Bronchial epithelial cell (primary cell): Measurements from ENCODE around the gene PRDM1. TPM values are rescaled to one million over a fixed set of nuclear protein-coding genes. Genes with fewer than 3 reads are reported as not detected.

ENCODE experiments used
- DNase-seq: peaks from one replicate; pipeline ENCODE4 v3.0.0-alpha.2; 2010; ENCODE audit warnings: low read depth
- FAIRE-seq: peaks from 2 replicates; lab custom pipeline; 2011; peaks lifted over from hg19 to GRCh38; lab: Jason Lieb, UNC
- H3K27me3 ChIP-seq: 2 replicates; pipeline ENCODE4 v1.5.1; 2011; ENCODE audit warnings: low read length; ENCODE audit not compliant: control insufficient read depth, insufficient read depth
- H3K36me3 ChIP-seq: 2 replicates; pipeline ENCODE4 v1.5.1; 2011; ENCODE audit warnings: low read length; ENCODE audit not compliant: control insufficient read depth, insufficient read depth
- H3K4me3 ChIP-seq: 2 replicates; pipeline ENCODE4 v1.5.1; 2011; ENCODE audit warnings: mild to moderate bottlenecking, low read depth, low read length, control low read depth
- CTCF ChIP-seq: IDR thresholded peaks from 2 replicates; pipeline ENCODE4 v1.5.1; 2011; ENCODE audit warnings: mild to moderate bottlenecking, moderate library complexity, low read length, control low read depth, inconsistent platforms; ENCODE audit not compliant: insufficient read depth, severe bottlenecking
- total RNA-seq: library from RNA; depleted of rRNA; stranded (reverse); fragments of >200 nt; gene quantifications from 2 replicates; pipeline ENCODE4 v1.2.1, GENCODE V29; 2014

Gene PRDM1
- total RNA-seq, 1 donor from 2014 or later = 5.3 TPM

- Histone ChIP-seq H3K27me3 (no peaks in the 10 kb centered on the region), H3K4me3 (no peak overlapping the region), H3K36me3 (no peaks in the 10 kb centered on the region)
- TF ChIP-seq CTCF = no peak
- DNase-seq = no peak
- no peak for FAIRE-seq
These were observed 39.9 kb upstream of the PRDM1 start for GRCh38 chr6:106046116-106046853.

GRCh38 chr6:106046854-106047200 lies 39.3 kb upstream of the PRDM1 start:
- Histone ChIP-seq H3K36me3 (no peaks in the 10 kb centered on the region), H3K4me3 (no peak overlapping the region), H3K27me3 (no peaks in the 10 kb centered on the region)
- DNase-seq (no peak), FAIRE-seq (no peak)
- TF ChIP-seq CTCF = no peak

- FAIRE-seq = no peak
- Histone ChIP-seq H3K36me3 (no peaks in the 10 kb centered on the region), H3K27me3 (no peaks in the 10 kb centered on the region), H3K4me3 (no peak overlapping the region)
- no peak for TF ChIP-seq CTCF
- peak; percentile 64 for DNase-seq
These were observed 37.8 kb upstream of the PRDM1 start for GRCh38 chr6:106048336-106048735.

GRCh38 chr6:106050538-106050937 lies 35.6 kb upstream of the PRDM1 start:
- no peaks in the 10 kb centered on the region for H3K27me3 ChIP-seq
- H3K4me3 ChIP-seq = no peak overlapping the region
- DNase-seq (no peak), FAIRE-seq (no peak)
- H3K36me3 ChIP-seq = no peaks in the 10 kb centered on the region
- TF ChIP-seq CTCF = no peak

GRCh38 chr6:106051226-106051625 lies 34.9 kb upstream of the PRDM1 start:
- DNase-seq = no peak
- no peaks in the 10 kb centered on the region for H3K27me3 ChIP-seq
- no peak overlapping the region for H3K4me3 ChIP-seq
- no peaks in the 10 kb centered on the region for H3K36me3 ChIP-seq
- no peak for TF ChIP-seq CTCF
- FAIRE-seq = no peak

- FAIRE-seq = no peak
- no peaks in the 10 kb centered on the region for H3K27me3 ChIP-seq
- no peak for DNase-seq
- no peak for TF ChIP-seq CTCF
- no peak overlapping the region for H3K4me3 ChIP-seq
- H3K36me3 ChIP-seq = no peaks in the 10 kb centered on the region
These were observed 32.5 kb upstream of the PRDM1 start for GRCh38 chr6:106053484-106054205.
